DMS79 (cell line): ENCODE measurements around the gene OTOL1.
"Not testable (repeated sequence)": the region's sequence is repeated elsewhere in the genome, so short reads cannot be mapped to it uniquely, and the experiment has no call there.

ENCODE experiments used
- DNase-seq: peaks from one replicate; lab custom pipeline; 2025; lab: John Stamatoyannopoulos, UW

OTOL1 gene

DNA sequence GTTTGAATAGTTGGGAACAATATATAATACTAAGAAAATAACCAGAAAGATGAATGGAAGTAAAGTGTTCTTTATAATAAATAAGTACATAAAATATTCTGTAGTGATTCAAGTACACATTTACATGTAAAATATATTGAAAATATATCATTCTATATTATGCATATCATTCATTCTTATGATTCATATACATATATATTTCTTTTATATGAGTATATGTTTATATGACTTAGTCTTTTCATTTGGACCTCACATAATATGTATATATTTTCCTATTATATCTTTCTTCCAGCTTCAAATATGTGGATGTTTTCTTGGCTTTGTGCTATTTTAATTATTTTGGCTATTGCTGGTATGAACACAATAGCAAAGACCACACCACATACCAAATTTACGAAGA is at the start of gene OTOL1:
TSS of gene OTOL1 (plus strand) at position 301 of the 400 bp plus-strand sequence. CDS start at position 301, 0 bp downstream.
- no peak for DNase-seq

DNA sequence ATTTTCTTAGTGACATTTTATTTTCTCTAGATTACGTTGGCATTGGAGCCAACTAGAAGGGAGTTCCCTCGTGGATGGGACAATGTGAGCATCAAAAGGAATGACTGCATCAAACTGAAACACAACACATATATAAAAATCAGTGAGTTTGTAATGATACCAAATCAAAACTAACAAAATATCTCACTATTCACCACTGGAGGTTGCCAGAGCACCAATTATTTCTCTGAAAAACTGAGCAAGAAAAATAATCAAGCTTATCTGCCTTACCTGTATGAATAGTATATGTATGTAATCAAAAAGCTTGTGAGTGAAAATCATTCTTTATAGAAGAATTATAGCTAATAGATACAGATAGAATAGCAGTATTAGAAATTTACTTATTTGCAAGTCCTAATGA is 46.8 kb upstream of the OTOL1 start:
- no peak for DNase-seq

DNA sequence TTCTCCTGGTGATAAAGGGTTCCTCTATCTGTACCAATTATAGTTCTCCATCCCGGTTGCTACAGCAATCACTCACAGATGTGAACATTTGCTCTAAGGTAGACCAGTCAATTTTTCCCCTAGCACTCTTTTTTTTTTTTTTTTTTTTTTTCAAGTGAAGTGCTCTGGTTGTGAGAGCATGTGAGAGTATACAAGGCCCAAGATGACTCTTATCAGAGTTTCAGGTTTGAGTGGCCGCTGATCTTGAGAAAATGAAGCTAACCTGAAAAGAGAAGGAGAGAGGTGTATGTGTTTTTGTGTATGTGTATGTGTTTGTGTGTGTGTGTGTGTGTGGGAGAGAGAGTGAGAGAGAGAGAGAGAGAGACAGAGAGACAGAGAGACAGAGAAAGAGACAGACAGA is 44.4 kb upstream of the OTOL1 start:
- DNase-seq = no peak

DNA sequence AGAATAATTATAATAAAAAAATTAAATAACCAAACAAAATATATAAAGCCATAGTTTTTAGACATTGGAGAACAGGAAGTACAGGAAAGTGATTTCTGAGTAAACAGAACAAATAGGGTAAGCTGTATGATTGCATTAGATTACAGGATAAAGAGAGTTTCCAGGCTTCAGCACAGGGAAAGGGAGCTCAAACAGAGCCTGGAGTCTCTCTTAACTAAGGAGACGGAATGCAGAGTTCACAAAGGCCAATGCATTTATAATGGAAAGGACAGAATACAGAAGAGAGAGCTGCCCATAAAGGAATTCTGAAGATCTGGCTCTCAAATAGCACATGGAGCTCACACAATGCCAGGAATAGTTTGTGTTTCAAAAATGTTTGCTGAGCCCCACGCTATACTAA is 42.0 kb upstream of the OTOL1 start:
- DNase-seq = no peak

DNA sequence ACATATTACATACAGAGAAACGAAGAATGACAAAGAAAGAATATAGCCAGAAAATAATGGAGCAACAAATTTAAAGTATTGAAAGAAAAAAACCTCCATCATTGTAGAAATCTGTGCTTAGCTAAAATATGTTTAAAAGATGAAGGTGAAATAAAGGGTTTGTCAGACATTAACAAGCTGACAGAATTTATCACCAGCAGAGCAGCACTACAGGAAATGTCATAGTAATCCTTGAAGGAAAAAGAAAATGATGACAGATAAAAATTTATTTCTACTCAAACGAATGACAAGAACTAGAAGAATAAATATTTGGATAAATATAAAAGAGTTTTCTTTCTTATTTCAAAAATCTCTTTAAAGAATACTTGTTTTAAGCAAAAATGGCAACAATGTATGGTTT is 40.6 kb upstream of the OTOL1 start:
- no peak for DNase-seq

DNA sequence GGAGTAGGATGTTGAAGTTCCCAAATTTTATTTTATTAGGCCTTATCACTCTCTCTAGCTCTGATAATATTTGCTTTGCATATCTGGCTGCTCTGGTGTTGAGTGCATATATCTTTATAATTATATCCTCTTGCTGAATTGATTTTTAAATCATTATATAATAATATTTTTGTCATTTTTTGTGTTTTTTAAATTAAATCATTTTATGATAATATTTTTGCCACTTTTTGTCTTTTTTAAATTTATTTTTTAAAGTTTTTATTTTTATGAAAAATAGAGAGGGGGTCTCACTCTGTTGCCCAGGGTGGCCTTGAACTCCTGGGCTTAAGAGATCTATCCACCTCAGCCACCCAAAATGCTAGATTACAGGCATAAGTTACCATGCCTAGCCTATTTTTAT is 34.5 kb upstream of the OTOL1 start:
- DNase-seq = no peak

DNA sequence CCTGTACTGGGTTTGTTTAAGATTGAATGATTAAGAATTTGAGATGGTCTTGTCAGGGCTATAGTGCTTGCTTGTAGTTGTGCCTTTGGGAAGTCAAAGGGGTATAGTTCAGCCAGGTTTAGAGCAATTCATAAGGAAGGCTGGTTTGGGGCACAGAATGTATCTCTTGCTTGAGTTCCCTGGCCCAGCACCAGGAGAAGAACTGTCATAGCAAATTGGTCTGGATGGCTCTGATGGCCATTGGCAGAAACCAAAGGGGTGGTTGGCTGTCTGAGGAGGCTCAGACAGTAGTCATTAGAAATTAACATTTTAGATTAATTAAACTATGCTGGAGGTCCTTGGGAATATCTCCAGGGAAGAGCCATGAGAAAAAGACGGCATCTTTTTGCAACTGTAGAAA is 25.4 kb upstream of the OTOL1 start:
- no peak for DNase-seq

DNA sequence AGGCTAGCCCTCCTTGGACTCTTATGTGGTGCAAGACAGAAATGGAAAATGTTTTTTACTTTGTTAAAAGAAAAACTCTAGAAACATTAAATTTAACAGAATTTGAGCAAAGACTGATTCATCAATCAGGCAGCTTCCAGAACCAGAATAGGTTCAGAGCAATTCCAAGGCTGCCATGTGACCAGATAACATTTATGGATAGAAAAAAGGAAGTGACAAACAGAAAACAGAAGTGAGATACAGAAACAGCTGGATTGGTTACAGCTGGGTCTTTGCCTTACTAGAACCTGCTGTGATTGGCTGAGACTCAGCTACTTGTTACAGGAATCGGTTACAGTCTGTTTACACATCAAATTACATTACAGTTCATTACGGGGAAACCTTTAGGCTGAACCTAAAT is 22.5 kb upstream of the OTOL1 start:
- DNase-seq = no peak

DNA sequence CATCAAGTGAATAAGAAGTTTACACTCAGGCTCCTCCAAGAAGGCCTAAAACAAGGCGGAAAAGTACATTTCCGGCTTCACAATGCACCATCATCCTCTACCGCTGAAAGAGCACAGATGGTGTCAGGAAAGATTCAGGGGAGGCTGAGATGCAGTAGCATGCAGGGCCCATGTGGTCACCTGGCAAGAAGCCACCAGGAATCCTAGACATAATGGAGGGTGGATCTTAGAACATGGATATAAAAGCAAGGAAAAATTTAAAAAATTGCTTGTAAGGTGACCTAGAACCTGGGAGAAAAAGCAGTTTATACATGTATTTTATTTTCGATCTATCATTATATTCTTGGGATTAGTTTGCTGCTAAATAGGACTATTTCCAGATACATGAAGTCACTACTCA is 21.9 kb upstream of the OTOL1 start:
- no peak for DNase-seq

DNA sequence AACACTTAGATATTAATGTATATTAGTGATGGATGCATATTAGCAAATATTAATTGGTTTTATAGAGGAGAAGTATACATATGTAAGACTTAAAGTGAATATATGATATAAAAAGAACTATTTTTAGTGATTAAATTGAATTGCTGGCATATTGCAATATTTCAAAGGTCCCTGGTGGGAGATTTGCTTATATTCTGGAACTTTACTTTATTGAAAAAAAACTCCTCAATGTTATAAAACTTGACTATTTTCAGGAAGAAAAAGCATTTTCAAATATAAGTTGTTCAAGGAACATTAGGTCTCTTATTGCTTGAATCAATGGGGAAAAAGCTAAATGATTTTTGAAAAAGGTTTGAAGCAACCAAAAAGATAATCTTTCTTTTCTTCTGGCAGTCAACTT is 21.4 kb upstream of the OTOL1 start:
- no peak for DNase-seq

DNA sequence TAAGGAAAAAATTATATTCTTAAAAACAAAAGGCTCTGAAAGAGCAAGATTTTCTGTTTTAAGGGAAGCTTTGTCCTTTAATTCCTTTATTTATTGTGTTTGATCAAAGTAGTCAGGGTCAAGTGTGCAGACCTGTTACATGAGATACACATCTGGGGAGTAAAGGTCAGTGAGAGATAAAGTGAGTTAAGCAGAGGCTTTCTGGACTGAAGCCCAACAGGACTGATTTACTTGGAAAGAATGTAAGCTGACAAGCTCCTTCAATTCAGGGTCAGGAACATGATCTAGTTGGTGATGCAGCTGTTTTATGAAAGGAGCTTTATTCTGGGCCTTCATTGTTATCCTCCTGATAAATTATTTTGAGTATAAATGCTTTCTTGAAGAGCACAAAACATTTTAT is 20.7 kb upstream of the OTOL1 start:
- DNase-seq = no peak

DNA sequence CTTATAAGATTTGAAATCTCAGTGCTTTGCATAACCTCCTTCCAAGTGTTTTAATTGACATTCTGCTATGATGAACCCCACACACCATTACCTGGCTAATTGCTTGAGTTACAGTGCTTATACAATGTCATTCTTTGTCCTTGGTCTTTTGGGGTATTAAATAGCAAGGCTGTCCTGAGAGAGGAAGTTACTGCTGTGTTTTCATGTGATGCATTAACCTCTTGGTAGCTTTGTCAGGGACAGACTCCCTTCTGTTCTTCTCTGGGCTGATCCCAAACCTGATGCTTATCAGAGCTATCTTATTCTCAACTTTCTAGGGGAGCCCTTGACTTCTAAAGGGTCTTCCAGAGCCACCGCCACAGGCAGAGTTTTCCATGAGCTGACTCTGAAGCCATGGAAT is 12.4 kb upstream of the OTOL1 start:
- no peak for DNase-seq

DNA sequence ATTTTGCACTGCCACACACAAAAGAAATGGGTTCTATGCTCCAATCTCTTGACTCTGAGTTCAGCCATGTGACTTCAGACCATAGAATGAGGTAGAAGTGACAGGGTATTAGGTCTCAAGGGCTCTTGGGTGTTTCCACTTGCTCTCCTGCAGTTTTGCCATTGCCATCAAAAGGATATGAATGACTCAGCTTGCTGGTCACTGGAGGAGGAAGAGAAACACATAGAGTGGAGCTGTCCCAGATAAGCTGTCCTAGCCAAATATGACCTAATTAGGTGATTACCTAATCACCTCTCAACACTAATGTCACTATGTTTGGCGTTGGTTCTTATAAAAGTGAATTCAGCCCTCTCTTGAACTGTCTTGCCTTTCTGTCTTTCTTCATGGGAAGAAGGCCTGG is 8.3 kb upstream of the OTOL1 start:
- not testable (repeated sequence) for DNase-seq

DNA sequence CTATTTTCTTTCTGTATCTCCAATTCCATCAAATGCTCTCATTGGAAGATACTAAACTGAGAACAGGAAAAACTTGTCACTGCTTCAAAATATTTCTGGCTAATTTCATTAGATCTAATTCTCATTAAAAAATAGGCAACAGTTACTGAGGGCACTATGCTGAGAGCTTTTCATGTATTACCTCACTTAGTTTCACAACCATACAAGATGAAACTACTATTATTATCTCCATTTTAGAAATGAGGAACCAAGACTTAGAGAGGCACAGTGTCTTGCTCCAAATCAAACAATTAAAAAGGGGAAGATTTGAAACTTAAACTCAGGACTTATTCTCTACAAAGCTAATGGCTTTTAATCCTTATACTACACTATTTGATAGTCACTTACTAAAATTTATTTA is 7.2 kb upstream of the OTOL1 start:
- DNase-seq = no peak

DNA sequence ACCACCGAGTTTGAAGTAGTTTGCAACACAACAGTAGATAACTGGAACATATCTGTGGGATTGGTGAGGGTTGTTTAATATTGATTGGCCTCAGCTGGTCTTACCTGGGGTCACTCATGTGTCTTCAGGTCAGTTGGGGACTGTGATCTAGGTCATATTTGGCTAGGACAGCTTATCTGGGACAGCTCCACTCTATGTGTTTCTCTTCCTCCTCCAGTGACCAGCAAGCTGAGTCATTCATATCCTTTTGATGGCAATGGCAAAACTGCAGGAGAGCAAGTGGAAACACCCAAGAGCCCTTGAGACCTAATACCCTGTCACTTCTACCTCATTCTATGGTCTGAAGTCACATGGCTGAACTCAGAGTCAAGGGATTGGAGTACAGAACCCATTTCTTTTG is 5.8 kb upstream of the OTOL1 start:
- not testable (repeated sequence) for DNase-seq

DNA sequence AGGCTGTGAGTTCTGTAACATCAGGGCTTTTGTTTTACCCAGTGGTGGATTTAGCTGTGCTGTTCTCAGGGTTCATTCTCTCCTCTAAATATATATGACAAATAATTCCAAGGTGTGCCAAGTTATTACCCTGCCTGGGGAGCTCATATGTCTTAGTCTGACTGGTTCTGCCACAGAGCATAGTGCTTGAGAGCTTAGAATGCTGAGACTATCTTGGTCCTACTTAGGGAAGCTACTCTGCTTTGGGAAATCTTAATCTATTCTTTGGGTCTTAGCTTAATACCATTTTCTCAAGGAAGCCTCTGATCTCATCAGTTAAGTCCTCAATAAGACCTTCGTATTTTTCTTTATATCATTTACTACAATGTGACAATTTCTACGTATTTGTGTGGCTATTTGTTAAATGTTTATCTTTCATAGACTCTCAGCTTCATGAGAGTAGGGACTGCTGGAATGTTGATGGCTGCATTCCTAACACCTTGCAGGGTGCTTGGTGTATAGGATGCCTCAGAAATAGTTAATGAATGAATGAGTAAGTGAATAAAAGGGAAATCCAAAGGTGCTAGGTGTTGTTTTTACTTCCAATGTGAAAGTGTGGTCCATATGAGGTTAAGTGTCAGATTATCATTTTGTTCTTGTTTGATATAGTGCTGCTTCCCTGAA is 1.8 kb downstream of the OTOL1 start:
- DNase-seq = no peak

DNA sequence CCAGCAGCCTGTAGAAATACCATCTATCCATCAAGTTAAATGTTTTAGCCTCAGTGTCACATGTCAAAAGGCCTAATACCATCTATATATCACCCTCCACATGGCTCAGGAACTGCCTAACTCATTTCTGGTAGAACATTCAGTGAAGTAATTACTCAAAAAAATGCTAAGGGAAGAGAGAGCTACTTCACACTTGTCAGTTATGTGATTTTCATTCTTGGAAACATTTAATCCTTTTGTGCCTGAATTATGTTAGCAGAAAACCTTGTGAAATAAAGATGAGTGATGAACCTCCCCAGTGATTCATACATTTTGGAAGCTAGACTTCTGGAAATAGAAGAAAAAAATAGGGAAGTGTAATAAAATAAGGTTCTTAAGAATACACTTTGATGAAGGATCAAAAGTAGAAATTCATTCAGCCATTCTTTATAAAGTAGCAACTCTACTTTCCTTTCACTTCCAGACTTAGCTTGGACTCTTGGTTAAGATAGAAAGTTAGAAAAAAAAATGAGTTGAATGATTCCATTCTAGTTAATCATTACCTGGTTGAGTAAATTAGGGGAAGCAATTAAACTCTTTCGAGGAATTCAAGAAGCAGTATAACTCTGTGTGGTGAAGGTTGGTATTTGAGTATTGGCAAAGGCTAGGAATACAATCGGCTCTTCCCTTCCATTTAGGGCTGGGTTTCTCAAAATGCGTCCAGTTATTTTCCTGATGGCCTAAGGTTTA is 3.6 kb downstream of the OTOL1 start:
- no peak for DNase-seq

DNA sequence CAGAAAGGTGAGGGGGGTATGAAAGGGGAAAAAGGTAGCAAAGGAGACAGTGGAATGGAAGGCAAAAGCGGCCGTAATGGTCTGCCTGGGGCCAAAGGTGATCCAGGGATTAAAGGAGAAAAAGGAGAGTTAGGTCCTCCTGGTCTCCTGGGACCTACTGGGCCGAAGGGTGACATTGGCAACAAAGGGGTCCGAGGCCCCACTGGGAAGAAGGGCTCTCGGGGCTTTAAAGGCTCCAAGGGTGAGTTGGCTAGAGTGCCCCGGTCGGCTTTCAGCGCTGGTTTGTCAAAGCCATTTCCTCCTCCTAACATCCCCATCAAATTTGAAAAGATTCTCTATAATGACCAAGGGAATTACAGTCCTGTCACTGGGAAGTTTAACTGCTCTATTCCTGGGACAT is 6.7 kb downstream of the OTOL1 start:
- no peak for DNase-seq

DNA sequence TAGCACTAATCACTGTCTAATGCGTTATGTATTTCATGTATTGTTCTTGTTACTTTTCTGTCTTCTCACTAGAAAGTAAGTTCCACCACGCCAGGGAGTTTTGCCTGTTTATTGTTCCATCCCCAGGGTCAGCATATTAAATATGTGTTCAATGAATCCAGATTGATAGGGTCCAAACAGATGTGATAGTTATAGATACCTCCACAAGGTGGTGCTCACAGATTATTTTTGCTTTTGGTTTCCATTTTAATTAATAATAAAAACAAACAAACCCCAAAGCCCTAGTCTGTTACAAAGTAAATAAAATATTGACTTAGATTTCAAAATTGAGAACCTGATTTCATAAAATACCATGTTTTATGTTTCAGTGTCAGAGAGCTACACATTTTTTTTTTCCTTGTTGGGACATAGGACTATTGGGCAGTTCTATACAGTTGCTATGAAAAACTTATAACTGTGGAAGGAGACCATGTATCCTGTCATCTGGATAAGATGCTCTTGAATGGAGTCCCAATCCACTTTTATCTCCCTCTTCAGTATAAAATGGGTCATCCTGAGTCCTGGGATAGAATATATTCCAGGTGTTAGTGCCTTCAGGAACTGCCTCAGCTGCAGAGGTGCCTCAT is 12.4 kb downstream of the OTOL1 start:
- no peak for DNase-seq

DNA sequence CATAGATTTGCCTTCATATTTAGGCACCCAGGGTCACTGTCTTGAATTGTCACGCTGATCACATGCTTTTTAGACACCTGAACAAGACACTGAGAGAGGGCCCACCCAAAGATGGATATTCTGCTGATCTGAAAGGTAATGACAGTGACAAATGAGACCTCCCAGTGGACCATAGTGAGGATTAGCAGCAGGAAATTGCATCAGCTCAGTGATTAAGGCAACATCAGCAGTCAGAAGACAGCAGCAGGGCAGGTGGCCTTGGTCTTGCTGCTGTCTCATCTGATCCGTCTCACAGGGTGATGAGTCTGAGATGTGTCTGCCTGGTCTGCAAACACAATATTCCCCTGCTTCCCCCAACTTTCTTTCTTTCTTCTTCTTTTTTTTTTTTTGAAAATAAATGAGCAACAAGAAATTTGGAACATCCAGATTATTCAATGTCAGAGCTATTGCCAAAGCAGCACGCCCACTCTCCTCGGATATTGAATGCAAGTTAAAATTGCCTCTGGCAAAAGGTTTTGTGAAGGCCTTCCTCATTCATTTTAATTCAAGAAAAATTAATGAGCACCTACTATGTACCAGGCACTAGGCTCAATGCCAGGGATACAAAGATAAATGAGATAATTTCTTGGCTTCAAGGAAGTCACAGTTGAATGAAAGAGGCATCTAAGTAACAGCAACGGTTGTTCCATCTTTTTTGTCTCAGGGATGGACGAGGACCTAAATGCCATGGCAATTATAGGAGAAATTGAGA is 14.1 kb downstream of the OTOL1 start:
- DNase-seq = no peak

DNA sequence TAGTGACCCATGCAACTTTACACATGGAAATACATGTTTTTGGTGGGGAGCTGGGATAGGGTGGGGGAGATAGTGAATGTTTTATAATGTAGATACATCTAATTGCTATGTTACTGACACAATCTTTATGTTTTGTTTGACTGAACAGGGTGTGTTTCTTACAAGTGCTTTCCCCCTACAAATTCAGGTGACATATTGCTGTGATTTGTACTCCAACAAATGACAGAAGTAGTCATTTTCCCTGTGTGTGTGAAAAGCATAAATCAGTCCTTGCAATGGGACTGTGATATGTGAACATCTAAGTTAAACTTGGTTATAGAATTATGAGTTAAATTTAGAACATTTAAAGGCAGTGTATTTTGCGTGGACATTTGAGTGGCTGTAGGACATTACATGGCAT is 27.3 kb downstream of the OTOL1 start:
- no peak for DNase-seq

DNA sequence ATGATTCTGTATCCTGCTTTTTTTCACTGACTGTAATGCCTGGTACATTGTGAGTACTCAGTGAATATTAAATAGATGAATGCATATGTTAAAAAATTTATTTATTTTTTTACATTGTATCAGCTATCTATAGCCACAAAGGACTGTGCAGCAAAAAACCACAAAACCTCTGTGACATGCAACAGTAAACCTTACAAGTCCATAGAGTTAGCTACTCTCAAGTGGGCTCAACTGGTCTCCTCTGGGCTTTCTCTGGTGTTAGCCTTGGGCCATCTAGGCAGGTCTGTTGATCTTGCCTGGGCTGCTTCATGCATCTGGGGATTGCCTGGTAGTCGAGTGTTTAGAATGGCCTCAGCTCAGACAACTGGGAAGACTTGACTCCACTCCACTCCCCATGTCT is 35.3 kb downstream of the OTOL1 start:
- no peak for DNase-seq

DNA sequence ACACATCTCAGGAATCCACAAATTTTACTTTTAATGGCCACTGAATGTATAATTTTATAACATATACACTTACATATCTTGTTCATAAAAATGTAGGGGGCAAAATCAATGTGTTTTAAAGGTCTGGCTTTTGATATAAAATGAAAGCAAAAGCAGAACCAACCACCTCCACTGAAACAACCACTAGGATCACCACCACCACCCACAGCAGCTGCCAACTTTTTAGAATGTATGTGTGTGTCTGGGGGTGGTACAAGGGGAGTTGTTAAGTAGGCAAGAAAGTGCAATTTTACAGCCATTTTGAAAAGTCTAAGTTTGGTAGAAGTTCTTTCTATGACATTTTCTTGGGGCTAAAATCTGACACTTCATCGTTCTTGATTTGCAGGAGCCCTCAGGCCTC is 44.0 kb downstream of the OTOL1 start:
- DNase-seq = no peak
